ENCODE data around the gene CRYBG1.

GRCh38 chr6:106520711-106521401 is 160.3 kb downstream of the CRYBG1 start:
- TF ChIP-seq EP300 (IDR thresholded peaks at IDR 0.05) (no peak), REST (IDR thresholded peaks at IDR 0.05) (no peak), CTCF (IDR thresholded peaks at IDR 0.05) (no peak), MAFK (IDR thresholded peaks at IDR 0.05; ENCODE audit: partially characterized antibody) (no peak), POLR2A (IDR thresholded peaks at IDR 0.05; ENCODE audit: low read length) (no peak), HOXA7 (CRISPR knock-in tag; IDR thresholded peaks at IDR 0.05) (no peak), CHD4 (IDR thresholded peaks at IDR 0.05; ENCODE audit: borderline replicate concordance) (no peak), ZC3H11A (IDR thresholded peaks at IDR 0.05) (no peak), ELK1 (IDR thresholded peaks at IDR 0.05; ENCODE audit: low read depth, low read length) (no peak), PBX3 (IDR thresholded peaks at IDR 0.05) (no peak)

Measured in A549 (cell line).